Trophoblast cell (in vitro differentiated cells and primary cell): Measurements from ENCODE around the gene AMOT.

Source experiments
- DNase-seq, 2 donors: peaks; one replicate each; pipeline ENCODE4 v3.0.0-alpha.2; 2016
- H2AFZ ChIP-seq: 2 replicates; pipeline ENCODE4 v1.6.1; 2013; ENCODE audit warnings: low read length, moderate library complexity, mild to moderate bottlenecking; ENCODE audit not compliant: insufficient read depth, poor library complexity
- H2AK5ac ChIP-seq: 2 replicates; pipeline ENCODE4 v1.6.1; 2013; ENCODE audit warnings: mild to moderate bottlenecking, low read length
- H2BK120ac ChIP-seq: 2 replicates; pipeline ENCODE4 v1.6.1; 2013; ENCODE audit warnings: low read length, mild to moderate bottlenecking, moderate library complexity; ENCODE audit not compliant: insufficient read depth, poor library complexity
- H2BK12ac ChIP-seq: 2 replicates; pipeline ENCODE4 v1.6.1; 2013; ENCODE audit warnings: mild to moderate bottlenecking, low read length, moderate library complexity
- H2BK5ac ChIP-seq: 2 replicates; pipeline ENCODE4 v1.6.1; 2013; ENCODE audit warnings: low read length, low read depth, moderate library complexity, mild to moderate bottlenecking; ENCODE audit not compliant: poor library complexity
- H3K14ac ChIP-seq: 2 replicates; pipeline ENCODE4 v1.6.1; 2013; ENCODE audit warnings: mild to moderate bottlenecking, low read length
- H3K18ac ChIP-seq: 2 replicates; pipeline ENCODE4 v1.6.1; 2013; ENCODE audit warnings: mild to moderate bottlenecking, low read length
- H3K23ac ChIP-seq: 2 replicates; pipeline ENCODE4 v1.6.1; 2013; ENCODE audit warnings: low read length
- H3K27ac ChIP-seq: 2 replicates; pipeline ENCODE4 v1.5.1; 2013; ENCODE audit warnings: low read depth, mild to moderate bottlenecking, inconsistent platforms, low read length, moderate library complexity
- H3K27me3 ChIP-seq: 2 replicates; pipeline ENCODE4 v1.6.1; 2013; ENCODE audit warnings: inconsistent platforms, mild to moderate bottlenecking, low read length, moderate library complexity; ENCODE audit not compliant: insufficient read depth
- H3K36me3 ChIP-seq, 2 experiments: 1 replicate in 1 of 2; 2 replicates in 1 of 2; pipeline ENCODE4 v1.6.1; 2013; ENCODE audit warnings: low read length in 2 of 2, mild to moderate bottlenecking in 2 of 2, moderate library complexity in 1 of 2; ENCODE audit not compliant: insufficient read depth in 2 of 2, control insufficient read depth in 1 of 2
- H3K4ac ChIP-seq: 2 replicates; pipeline ENCODE4 v1.6.1; 2013; ENCODE audit warnings: low read depth, mild to moderate bottlenecking, low read length, moderate library complexity
- H3K4me1 ChIP-seq, 2 experiments: 1 replicate in 1 of 2; 2 replicates in 1 of 2; pipeline ENCODE4 v1.6.1; 2013; ENCODE audit warnings: low read length in 2 of 2, mild to moderate bottlenecking in 2 of 2, moderate library complexity in 1 of 2; ENCODE audit not compliant: insufficient read depth in 2 of 2, control insufficient read depth in 1 of 2
- H3K4me2 ChIP-seq: 2 replicates; pipeline ENCODE4 v1.6.1; 2013; ENCODE audit warnings: inconsistent platforms, mild to moderate bottlenecking, low read length, moderate library complexity
- H3K4me3 ChIP-seq: 2 replicates; pipeline ENCODE4 v1.5.1; 2013; ENCODE audit warnings: mild to moderate bottlenecking, low read depth, low read length, inconsistent platforms
- H3K79me1 ChIP-seq: one replicate; pipeline ENCODE4 v1.6.1; 2013; ENCODE audit warnings: low read length
- H3K79me2 ChIP-seq: 2 replicates; pipeline ENCODE4 v1.6.1; 2013; ENCODE audit warnings: low read length, mild to moderate bottlenecking; ENCODE audit not compliant: control insufficient read depth, insufficient read depth, poor library complexity
- H3K9ac ChIP-seq: 2 replicates; pipeline ENCODE4 v1.6.1; 2013; ENCODE audit warnings: mild to moderate bottlenecking, low read length
- H3K9me3 ChIP-seq: 2 replicates; pipeline ENCODE4 v1.6.1; 2013; ENCODE audit warnings: low read depth, mild to moderate bottlenecking, control low read depth, inconsistent platforms, low read length; ENCODE audit not compliant: insufficient read depth
- H4K12ac ChIP-seq: 2 replicates; pipeline ENCODE4 v1.6.1; 2013; ENCODE audit warnings: low read depth, mild to moderate bottlenecking, low read length, moderate library complexity
- H4K8ac ChIP-seq: 2 replicates; pipeline ENCODE4 v1.6.1; 2013; ENCODE audit warnings: low read depth, mild to moderate bottlenecking, low read length, moderate library complexity
- H4K91ac ChIP-seq: one replicate; pipeline ENCODE4 v1.6.1; 2013; ENCODE audit warnings: low read depth, mild to moderate bottlenecking, low read length, moderate library complexity
- WGBS: extraction: QIAGEN DNeasy Blood & Tissue Kit; methylation state at CpG from one replicate; pipeline ENCODE4 v1.1.7; 2013; ENCODE audit warnings: missing lambda C conversion rate; ENCODE audit not compliant: insufficient read length, insufficient coverage; ENCODE audit errors: extremely low coverage; 5-methylcytosine and 5-hydroxymethylcytosine counted together

The AMOT gene

DNA sequence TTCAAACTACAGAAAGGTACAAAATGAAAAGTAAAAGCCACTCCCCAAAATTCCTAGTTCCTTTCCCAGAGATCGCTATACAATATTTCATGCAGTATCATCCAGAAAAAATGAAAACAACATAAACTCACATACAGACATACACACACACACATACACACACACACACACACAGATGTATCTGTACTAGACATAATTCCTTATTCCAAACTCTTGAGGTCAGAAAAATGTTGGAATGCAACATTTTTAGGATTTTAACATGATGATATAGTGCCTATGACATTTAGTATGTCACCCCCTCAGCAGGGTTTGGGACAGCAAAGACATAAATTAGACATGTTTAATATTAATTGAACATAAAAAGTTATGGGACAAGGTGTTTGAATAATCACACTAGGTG lies 87.5 kb downstream of the AMOT start:
- Histone ChIP-seq H4K8ac (no peak overlapping the region), H3K79me2 (no peaks in the 10 kb centered on the region), H3K4me2 (no peak overlapping the region), H3K14ac (no peak overlapping the region), H4K91ac (no peak overlapping the region), H3K36me3 (no peaks in the 10 kb centered on the region), H3K4ac (no peak overlapping the region), H3K27ac (no peak overlapping the region), H3K79me1 (no peaks in the 10 kb centered on the region), H3K18ac (no peak overlapping the region), H4K12ac (no peak overlapping the region), H2AFZ (no peak overlapping the region), H3K9me3 (no peaks in the 10 kb centered on the region), H2BK120ac (no peak overlapping the region), H3K27me3 (no peaks in the 10 kb centered on the region), H3K23ac (no peak overlapping the region), H3K4me1 (no peaks in the 10 kb centered on the region), H2BK12ac (no peak overlapping the region), H3K4me3 (no peak overlapping the region), H2AK5ac (no peak overlapping the region), H3K9ac (no peak overlapping the region), H2BK5ac (no peak overlapping the region)
- peak in 1 of 2 donors; percentile 65 for DNase-seq
- no CpG with 5 or more reads among the region's 1 CpG for WGBS

DNA sequence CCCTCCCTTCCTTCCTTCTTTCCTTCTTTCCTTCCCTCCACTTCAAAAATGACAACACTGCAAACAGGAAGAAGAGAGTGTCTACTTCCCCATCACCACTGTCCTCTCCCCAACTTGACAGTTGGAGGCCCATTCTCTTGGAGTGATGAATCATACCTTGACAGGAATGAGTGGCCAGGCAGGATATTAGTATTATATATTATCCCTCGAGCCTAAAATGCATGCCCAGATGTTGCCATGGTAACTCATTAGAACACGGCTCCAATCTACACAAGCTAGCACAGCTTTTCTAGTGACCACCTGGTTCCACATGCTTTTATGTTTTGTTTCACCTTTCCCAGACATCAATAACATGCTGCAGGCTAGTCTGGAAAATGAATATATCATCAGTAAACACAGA lies 89.6 kb downstream of the AMOT start:
- Histone ChIP-seq H3K23ac (no peak overlapping the region), H2BK12ac (no peak overlapping the region), H2BK120ac (no peak overlapping the region), H2AFZ (no peak overlapping the region), H3K4me1 (peaks cover 0 to 3% of the 10 kb centered on the region in 2 experiments), H3K4me2 (no peak overlapping the region), H3K9me3 (no peaks in the 10 kb centered on the region), H3K27me3 (no peaks in the 10 kb centered on the region), H3K79me1 (no peaks in the 10 kb centered on the region), H3K9ac (no peak overlapping the region), H2BK5ac (no peak overlapping the region), H3K79me2 (no peaks in the 10 kb centered on the region), H3K27ac (no peak overlapping the region), H3K14ac (no peak overlapping the region), H3K36me3 (no peaks in the 10 kb centered on the region), H3K4me3 (no peak overlapping the region), H4K12ac (no peak overlapping the region), H3K4ac (no peak overlapping the region), H2AK5ac (no peak overlapping the region), H4K8ac (no peak overlapping the region), H3K18ac (no peak overlapping the region), H4K91ac (no peak overlapping the region)
- WGBS = no CpG with 5 or more reads among the region's 2 CpGs
- no peak for DNase-seq

DNA sequence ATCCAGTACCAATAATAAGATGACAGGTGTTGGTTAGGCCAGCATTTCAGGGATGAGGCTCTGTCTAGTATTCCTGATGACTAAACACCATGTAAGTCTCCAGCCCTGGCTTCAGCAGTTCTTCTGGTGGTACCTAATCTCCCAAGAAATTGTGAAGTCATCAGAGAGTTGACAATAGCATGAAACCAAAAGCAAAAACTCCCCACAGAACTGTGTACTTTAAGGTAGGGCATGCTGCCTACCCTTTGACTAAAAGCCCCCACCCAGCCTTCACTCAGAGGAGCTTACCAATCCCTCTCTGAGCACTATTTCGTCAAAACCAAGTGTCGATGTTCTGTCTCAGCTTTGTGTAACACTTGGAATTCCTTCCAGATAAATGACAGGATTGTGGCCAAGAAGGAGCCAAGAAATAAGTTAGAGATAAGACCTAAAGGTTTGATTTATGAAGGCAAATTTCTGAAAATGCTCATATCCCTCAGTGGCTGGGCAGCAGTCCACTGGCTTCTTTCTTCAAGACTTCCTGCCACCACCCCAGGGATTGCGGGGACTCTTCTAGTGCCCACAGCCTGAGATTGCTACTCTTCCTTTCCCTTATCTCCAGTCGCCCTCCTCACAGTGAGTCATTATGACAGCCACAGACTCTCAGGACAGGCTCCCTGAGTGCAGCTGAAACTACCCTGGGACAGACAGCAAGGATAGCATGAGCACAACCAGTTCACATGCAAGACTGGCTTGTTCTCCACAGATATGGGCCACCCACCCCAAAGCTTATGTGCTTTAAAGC lies 93.6 kb downstream of the AMOT start:
- no peaks in the 10 kb centered on the region for H3K9me3 ChIP-seq
- WGBS = no CpG with 5 or more reads among the region's 4 CpGs
- H3K79me1 ChIP-seq = no peaks in the 10 kb centered on the region
- no peak overlapping the region for H4K12ac ChIP-seq
- no peak overlapping the region for H2BK5ac ChIP-seq
- no peaks in the 10 kb centered on the region for H3K27me3 ChIP-seq
- H2BK12ac ChIP-seq = no peak overlapping the region
- no peak overlapping the region for H4K91ac ChIP-seq
- H3K18ac ChIP-seq = no peak overlapping the region
- peak; percentile 40 to 52 for DNase-seq
- H3K27ac ChIP-seq = no peak overlapping the region
- no peak overlapping the region for H2AFZ ChIP-seq
- H3K4ac ChIP-seq = no peak overlapping the region
- H4K8ac ChIP-seq = no peak overlapping the region
- no peak overlapping the region for H2BK120ac ChIP-seq
- no peaks in the 10 kb centered on the region for H3K79me2 ChIP-seq
- no peak overlapping the region for H3K23ac ChIP-seq
- H3K4me1 ChIP-seq = peaks cover 3 to 6% of the 10 kb centered on the region in 2 experiments
- H3K4me2 ChIP-seq = no peak overlapping the region
- H3K14ac ChIP-seq = no peak overlapping the region
- no peak overlapping the region for H3K9ac ChIP-seq
- no peak overlapping the region for H3K4me3 ChIP-seq
- no peaks in the 10 kb centered on the region for H3K36me3 ChIP-seq
- no peak overlapping the region for H2AK5ac ChIP-seq

DNA sequence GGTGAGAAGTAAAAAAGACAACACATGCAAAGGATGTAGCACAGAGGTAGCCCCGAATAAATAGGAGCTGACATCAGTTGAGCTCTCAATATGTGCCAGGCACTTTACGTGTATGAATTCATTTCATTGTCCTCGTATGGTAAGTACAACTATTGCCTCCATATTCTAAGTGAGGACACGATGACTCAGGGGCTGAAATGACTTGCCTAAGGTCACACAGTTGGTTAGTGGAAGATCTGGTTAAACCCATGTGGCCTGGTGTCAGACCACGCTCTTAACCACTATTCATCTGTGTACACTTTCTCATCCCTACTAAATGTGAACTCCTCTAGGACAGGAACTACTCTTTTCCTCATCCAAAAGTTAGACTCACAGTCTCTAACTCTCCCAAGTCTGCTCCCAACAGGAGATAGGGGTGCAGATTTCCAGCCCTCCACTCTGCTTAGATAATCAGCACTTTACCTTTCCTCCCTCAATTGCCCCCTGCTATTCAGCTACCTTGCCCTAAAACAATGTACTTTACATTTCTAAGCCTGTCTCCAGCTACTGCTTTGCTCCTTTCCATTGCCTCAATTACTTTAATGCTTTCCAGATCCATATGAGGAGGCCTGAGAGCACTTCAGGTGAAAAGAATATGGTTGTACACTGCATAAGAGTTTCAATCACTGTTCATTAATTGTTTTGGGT lies 102.1 kb downstream of the AMOT start:
- H3K4ac ChIP-seq = no peak overlapping the region
- H3K18ac ChIP-seq = no peak overlapping the region
- H2BK5ac ChIP-seq = no peak overlapping the region
- no peak overlapping the region for H3K27ac ChIP-seq
- no peak overlapping the region for H3K4me2 ChIP-seq
- DNase-seq = peak in 1 of 2 donors; percentile 41
- H2AK5ac ChIP-seq = no peak overlapping the region
- no peak overlapping the region for H2BK12ac ChIP-seq
- no peak overlapping the region for H4K8ac ChIP-seq
- no peak overlapping the region for H3K23ac ChIP-seq
- peaks cover 0 to 4% of the 10 kb centered on the region in 2 experiments for H3K4me1 ChIP-seq
- no peaks in the 10 kb centered on the region for H3K36me3 ChIP-seq
- no peak overlapping the region for H4K91ac ChIP-seq
- H2BK120ac ChIP-seq = no peak overlapping the region
- H3K27me3 ChIP-seq = no peaks in the 10 kb centered on the region
- peaks cover 1% of the 10 kb centered on the region for H3K79me1 ChIP-seq
- no peaks in the 10 kb centered on the region for H3K79me2 ChIP-seq
- H3K4me3 ChIP-seq = no peak overlapping the region
- H4K12ac ChIP-seq = no peak overlapping the region
- no peak overlapping the region for H3K9ac ChIP-seq
- no peaks in the 10 kb centered on the region for H3K9me3 ChIP-seq
- H3K14ac ChIP-seq = no peak overlapping the region
- no peak overlapping the region for H2AFZ ChIP-seq
- no CpG with 5 or more reads among the region's 5 CpGs for WGBS
